Activated naive CD4-positive, alpha-beta T cell treated with anti-CD3 and anti-CD28 coated beads, Interleukin-2, amount 50 U/mL, for 24 hours (primary cell): ENCODE results near the gene MRPL40.

Source experiments
- H3K27ac Mint-ChIP-seq: one replicate; pipeline ENCODE4 v1.8.0; 2021; ENCODE audit warnings: mild to moderate bottlenecking, mixed read lengths
- H3K27me3 Mint-ChIP-seq: one replicate; pipeline ENCODE4 v1.8.0; 2021; ENCODE audit warnings: mixed read lengths
- H3K36me3 Mint-ChIP-seq: one replicate; pipeline ENCODE4 v1.8.0; 2021; ENCODE audit warnings: mixed read lengths
- H3K4me1 Mint-ChIP-seq: one replicate; pipeline ENCODE4 v1.8.0; 2021; ENCODE audit warnings: mixed read lengths
- H3K4me3 Mint-ChIP-seq: one replicate; pipeline ENCODE4 v1.8.0; 2021; ENCODE audit warnings: mild to moderate bottlenecking, mixed read lengths
- H3K9me3 Mint-ChIP-seq: one replicate; pipeline ENCODE4 v1.8.0; 2021; ENCODE audit warnings: mixed read lengths

The MRPL40 gene

GRCh38 chr22:19446603-19447329, 14.4 kb downstream of the MRPL40 start:
- Mint-ChIP-seq H3K4me3 (peak overlapping the region; percentile 93), H3K27ac (peak overlapping the region; percentile 57), H3K36me3 (peaks cover 8% of the 10 kb centered on the region), H3K4me1 (peaks cover 53% of the 10 kb centered on the region), H3K9me3 (no peaks in the 10 kb centered on the region), H3K27me3 (no peaks in the 10 kb centered on the region)

GRCh38 chr22:19447330-19448075, 15.2 kb downstream of the MRPL40 start, which contains the start of gene C22orf39:
TSS of gene C22orf39 (minus strand) at chr22:19447711. CDS start at chr22:19447688, 23 bp downstream.
- Mint-ChIP-seq H3K36me3 (peaks cover 9% of the 10 kb centered on the region), H3K4me3 (peak within 1 kb of the TSS; percentile 93), H3K27me3 (no peaks in the 10 kb centered on the region), H3K4me1 (peaks cover 50% of the 10 kb centered on the region), H3K27ac (peak within 1 kb of the TSS; percentile 93), H3K9me3 (no peaks in the 10 kb centered on the region)

- peak overlapping the region; percentile 93 for H3K27ac Mint-ChIP-seq
- no peaks in the 10 kb centered on the region for H3K27me3 Mint-ChIP-seq
- no peaks in the 10 kb centered on the region for H3K9me3 Mint-ChIP-seq
- H3K4me1 Mint-ChIP-seq, result peaks cover 46% of the 10 kb centered on the region
- peak overlapping the region; percentile 93 for H3K4me3 Mint-ChIP-seq
- H3K36me3 Mint-ChIP-seq, result peaks cover 9% of the 10 kb centered on the region
These were observed 15.8 kb downstream of the MRPL40 start for GRCh38 chr22:19448076-19448607.

GRCh38 chr22:19448739-19449421, 16.5 kb downstream of the MRPL40 start:
- no peaks in the 10 kb centered on the region for H3K27me3 Mint-ChIP-seq
- no peaks in the 10 kb centered on the region for H3K9me3 Mint-ChIP-seq
- H3K4me3 Mint-ChIP-seq, result peak overlapping the region; percentile 45
- peaks cover 9% of the 10 kb centered on the region for H3K36me3 Mint-ChIP-seq
- peaks cover 38% of the 10 kb centered on the region for H3K4me1 Mint-ChIP-seq
- H3K27ac Mint-ChIP-seq, result peak overlapping the region; percentile 59

GRCh38 chr22:19449422-19449767, 17.1 kb downstream of the MRPL40 start:
- peaks cover 36% of the 10 kb centered on the region for H3K4me1 Mint-ChIP-seq
- no peaks in the 10 kb centered on the region for H3K9me3 Mint-ChIP-seq
- no peaks in the 10 kb centered on the region for H3K27me3 Mint-ChIP-seq
- H3K4me3 Mint-ChIP-seq, result no peak overlapping the region
- H3K27ac Mint-ChIP-seq, result no peak overlapping the region
- peaks cover 9% of the 10 kb centered on the region for H3K36me3 Mint-ChIP-seq

- Mint-ChIP-seq H3K4me3 (no peak overlapping the region), H3K4me1 (peaks cover 27% of the 10 kb centered on the region), H3K27me3 (no peaks in the 10 kb centered on the region), H3K9me3 (no peaks in the 10 kb centered on the region), H3K36me3 (peaks cover 14% of the 10 kb centered on the region), H3K27ac (peak overlapping the region; percentile 62)
These were observed 18.2 kb downstream of the MRPL40 start for GRCh38 chr22:19450363-19451175.

- H3K27me3 Mint-ChIP-seq, result no peaks in the 10 kb centered on the region
- no peak overlapping the region for H3K4me3 Mint-ChIP-seq
- peaks cover 15% of the 10 kb centered on the region for H3K36me3 Mint-ChIP-seq
- H3K27ac Mint-ChIP-seq, result no peak overlapping the region
- no peaks in the 10 kb centered on the region for H3K9me3 Mint-ChIP-seq
- H3K4me1 Mint-ChIP-seq, result peaks cover 20% of the 10 kb centered on the region
These were observed 19.2 kb downstream of the MRPL40 start for GRCh38 chr22:19451570-19451969.

- Mint-ChIP-seq H3K4me1 (peaks cover 6% of the 10 kb centered on the region), H3K36me3 (peaks cover 15% of the 10 kb centered on the region), H3K4me3 (no peak overlapping the region), H3K27me3 (no peaks in the 10 kb centered on the region), H3K27ac (no peak overlapping the region), H3K9me3 (no peaks in the 10 kb centered on the region)
These were observed 21.4 kb downstream of the MRPL40 start for GRCh38 chr22:19453718-19454117.

- H3K36me3 Mint-ChIP-seq, result peaks cover 15% of the 10 kb centered on the region
- H3K27ac Mint-ChIP-seq, result peak overlapping the region; percentile 56
These were observed 21.8 kb downstream of the MRPL40 start for GRCh38 chr22:19454156-19454555.

GRCh38 chr22:19455033-19455432, 22.7 kb downstream of the MRPL40 start:
- Mint-ChIP-seq H3K4me3 (no peak overlapping the region), H3K36me3 (peaks cover 15% of the 10 kb centered on the region), H3K9me3 (no peaks in the 10 kb centered on the region), H3K4me1 (peaks cover 5% of the 10 kb centered on the region), H3K27ac (no peak overlapping the region), H3K27me3 (no peaks in the 10 kb centered on the region)

More at GRCh38 chr22:19454156-19454555, 21.8 kb downstream of the MRPL40 start:
- H3K9me3 Mint-ChIP-seq, result no peaks in the 10 kb centered on the region
- no peaks in the 10 kb centered on the region for H3K27me3 Mint-ChIP-seq
- H3K4me1 Mint-ChIP-seq, result peaks cover 5% of the 10 kb centered on the region
- H3K4me3 Mint-ChIP-seq, result no peak overlapping the region

GRCh38 chr22:19455585-19456370, 23.4 kb downstream of the MRPL40 start:
- Mint-ChIP-seq H3K4me3 (no peak overlapping the region), H3K9me3 (no peaks in the 10 kb centered on the region), H3K27me3 (no peaks in the 10 kb centered on the region), H3K4me1 (peaks cover 5% of the 10 kb centered on the region), H3K36me3 (peaks cover 15% of the 10 kb centered on the region), H3K27ac (no peak overlapping the region)

- Mint-ChIP-seq H3K27ac (no peak overlapping the region), H3K36me3 (peaks cover 15% of the 10 kb centered on the region), H3K27me3 (no peaks in the 10 kb centered on the region), H3K9me3 (no peaks in the 10 kb centered on the region), H3K4me3 (no peak overlapping the region), H3K4me1 (peaks cover 5% of the 10 kb centered on the region)
These were observed 24.2 kb downstream of the MRPL40 start for GRCh38 chr22:19456541-19456940.

GRCh38 chr22:19457828-19458428, 25.6 kb downstream of the MRPL40 start:
- Mint-ChIP-seq H3K36me3 (peaks cover 15% of the 10 kb centered on the region), H3K4me3 (no peak overlapping the region), H3K27me3 (no peaks in the 10 kb centered on the region), H3K4me1 (peaks cover 5% of the 10 kb centered on the region), H3K9me3 (no peaks in the 10 kb centered on the region), H3K27ac (no peak overlapping the region)

- H3K4me1 Mint-ChIP-seq, result no peaks in the 10 kb centered on the region
- H3K27me3 Mint-ChIP-seq, result no peaks in the 10 kb centered on the region
- no peak overlapping the region for H3K27ac Mint-ChIP-seq
- H3K36me3 Mint-ChIP-seq, result peaks cover 11% of the 10 kb centered on the region
- H3K4me3 Mint-ChIP-seq, result no peak overlapping the region
- H3K9me3 Mint-ChIP-seq, result no peaks in the 10 kb centered on the region
These were observed 27.7 kb downstream of the MRPL40 start for GRCh38 chr22:19460036-19460435.
